GM21825 (cell line): ENCODE results near the gene CTPS1.

Source experiments
- ATAC-seq: cut with Tn5 transposase; IDR thresholded peaks from one replicate; pipeline ENCODE4 v1.9.1; 2021; ENCODE audit warnings: mild to moderate bottlenecking, moderate library complexity; ENCODE audit not compliant: unreplicated experiment

Gene CTPS1

GRCh38 chr1:40965531-40965930 lies 14.0 kb upstream of the CTPS1 start:
- ATAC-seq, result no peak

- ATAC-seq, result no peak
These were observed 13.1 kb upstream of the CTPS1 start for GRCh38 chr1:40966417-40966816.

- ATAC-seq, result no peak
These were observed 10.1 kb upstream of the CTPS1 start for GRCh38 chr1:40969445-40969844.

- no peak for ATAC-seq
These were observed 7.5 kb upstream of the CTPS1 start for GRCh38 chr1:40971966-40972365.

GRCh38 chr1:40973912-40974311 lies 5.6 kb upstream of the CTPS1 start:
- no peak for ATAC-seq

GRCh38 chr1:40974945-40975344 lies 4.6 kb upstream of the CTPS1 start:
- ATAC-seq, result no peak

GRCh38 chr1:40976952-40977690 lies 2.4 kb upstream of the CTPS1 start:
- ATAC-seq, result no peak

- no peak for ATAC-seq
These were observed 1.8 kb upstream of the CTPS1 start for GRCh38 chr1:40977716-40978115.

- no peak for ATAC-seq
These were observed 633 bp upstream of the CTPS1 start for GRCh38 chr1:40978886-40979240.

- peak; percentile 13 for ATAC-seq
These were observed 564 bp downstream of the CTPS1 start for GRCh38 chr1:40980068-40980452.

GRCh38 chr1:40980453-40981121 lies 1.1 kb downstream of the CTPS1 start:
- ATAC-seq, result no peak

- ATAC-seq, result no peak
These were observed 2.4 kb downstream of the CTPS1 start for GRCh38 chr1:40981691-40982448.

- no peak for ATAC-seq
These were observed 3.2 kb downstream of the CTPS1 start for GRCh38 chr1:40982721-40983120.

GRCh38 chr1:40983286-40983685 lies 3.8 kb downstream of the CTPS1 start:
- no peak for ATAC-seq

- no peak for ATAC-seq
These were observed 4.6 kb downstream of the CTPS1 start for GRCh38 chr1:40984066-40984465.

GRCh38 chr1:40984531-40984930 lies 5.0 kb downstream of the CTPS1 start:
- no peak for ATAC-seq

GRCh38 chr1:40985161-40985560 lies 5.7 kb downstream of the CTPS1 start:
- ATAC-seq, result no peak

GRCh38 chr1:40985875-40986274 lies 6.4 kb downstream of the CTPS1 start:
- no peak for ATAC-seq

GRCh38 chr1:40986328-40986783 lies 6.9 kb downstream of the CTPS1 start:
- ATAC-seq, result no peak

GRCh38 chr1:40986956-40987355 lies 7.5 kb downstream of the CTPS1 start:
- ATAC-seq, result no peak

- ATAC-seq, result no peak
These were observed 8.2 kb downstream of the CTPS1 start for GRCh38 chr1:40987439-40988276.
